CD4-positive, alpha-beta T cell treated with Interleukin-17A for 1 hour (primary cell): Measurements from ENCODE around the gene WFDC12.

Experiments
- DNase-seq: peaks from one replicate; pipeline ENCODE4 v3.0.0-alpha.2; 2020

WFDC12 gene

GRCh38 chr20:45114465-45115385 is 9.5 kb downstream of the WFDC12 start, which contains the start of gene WFDC5:
Gene WFDC5, minus strand, starts transcription at chr20:45115174. Its CDS starts 91 bp downstream, at chr20:45115083.
- no peak for DNase-seq

GRCh38 chr20:45113865-45114264 is 10.4 kb downstream of the WFDC12 start:
- no peak for DNase-seq

DNA sequence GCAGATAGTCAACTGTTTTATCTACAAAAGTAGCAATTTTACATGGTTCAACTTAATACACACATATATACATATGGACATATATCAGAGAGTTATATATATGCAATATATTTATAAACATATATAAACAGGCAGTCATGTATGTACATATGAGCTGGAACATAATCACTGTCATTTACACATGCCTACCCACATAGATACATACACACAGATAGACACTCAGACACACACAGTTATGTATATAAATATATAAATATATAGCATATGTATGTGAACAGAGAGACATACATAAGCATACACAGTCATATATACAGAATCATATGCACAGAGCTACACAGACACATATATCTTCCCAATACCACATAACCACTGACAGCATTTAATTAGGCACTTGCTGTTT is 11.5 kb downstream of the WFDC12 start:
- no peak for DNase-seq

- peak; percentile 36 for DNase-seq
Measured at GRCh38 chr20:45111799-45112471, 12.3 kb downstream of the WFDC12 start.

DNA sequence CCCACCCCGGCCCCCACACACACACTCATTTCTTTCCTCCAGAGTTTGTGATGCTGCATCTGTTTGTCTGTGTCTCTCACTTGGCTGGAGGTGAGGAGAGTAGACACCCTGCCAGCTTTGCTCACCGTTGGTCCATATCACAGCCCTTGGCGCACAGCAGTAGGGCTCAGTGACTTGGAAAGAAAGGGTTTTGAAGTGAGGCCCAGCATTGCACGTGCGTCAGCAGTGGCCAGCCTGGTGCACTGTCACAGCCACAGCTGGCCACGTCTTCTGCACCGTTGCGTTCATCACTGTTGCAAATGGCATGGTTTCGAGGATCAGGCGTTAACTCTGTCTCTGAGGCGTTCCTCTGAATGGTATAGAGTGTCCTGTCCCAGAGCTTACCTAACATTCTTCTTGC is 13.0 kb downstream of the WFDC12 start:
- DNase-seq, result no peak

- DNase-seq, result no peak
Measured at GRCh38 chr20:45110301-45110700, 14.0 kb downstream of the WFDC12 start.

DNA sequence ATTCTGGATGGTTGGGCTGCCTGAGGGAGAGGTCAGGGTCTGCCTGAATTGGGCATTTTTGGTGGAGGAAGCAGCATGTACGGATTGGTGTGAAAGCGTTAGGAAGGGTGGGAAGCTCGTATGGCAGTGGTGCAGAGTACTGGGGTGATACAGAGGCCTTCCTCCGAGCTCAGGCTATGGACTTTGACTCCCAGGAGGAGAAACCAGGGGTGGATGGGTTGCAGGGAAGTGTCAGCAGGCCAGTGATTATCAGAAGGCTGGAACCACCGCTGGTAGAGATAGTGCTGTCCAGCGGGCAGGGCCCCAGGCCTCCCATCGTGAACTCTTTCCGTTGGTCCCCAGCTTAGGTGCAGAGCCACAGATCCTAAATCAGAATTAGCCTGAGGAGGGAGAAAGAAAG is 14.6 kb downstream of the WFDC12 start:
- no peak for DNase-seq

- DNase-seq, result no peak
Measured at GRCh38 chr20:45105317-45105716, 18.9 kb downstream of the WFDC12 start.

- no peak for DNase-seq
Measured at GRCh38 chr20:45104786-45105185, 19.5 kb downstream of the WFDC12 start.

DNA sequence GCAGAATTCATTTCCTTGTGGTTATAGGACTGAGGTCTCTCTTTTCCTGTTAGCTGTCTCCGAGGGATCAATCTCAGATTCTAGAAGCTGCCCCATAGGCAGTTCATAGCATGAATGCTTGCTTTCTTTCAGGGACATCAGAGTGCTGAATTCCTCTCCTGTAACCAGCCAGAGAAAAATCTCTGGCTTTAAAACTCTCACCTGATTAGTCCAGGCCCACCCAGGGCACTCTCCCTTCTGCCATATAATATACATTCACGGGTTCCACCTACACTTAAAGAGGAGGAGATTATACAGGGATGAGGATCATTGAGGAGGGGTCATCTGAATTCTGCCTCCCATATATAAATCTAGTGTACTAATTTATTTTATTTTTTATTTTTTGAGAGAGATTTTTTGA is 21.2 kb downstream of the WFDC12 start:
- DNase-seq, result no peak

- DNase-seq, result no peak
Measured at GRCh38 chr20:45101333-45101850, 22.9 kb downstream of the WFDC12 start.

DNA sequence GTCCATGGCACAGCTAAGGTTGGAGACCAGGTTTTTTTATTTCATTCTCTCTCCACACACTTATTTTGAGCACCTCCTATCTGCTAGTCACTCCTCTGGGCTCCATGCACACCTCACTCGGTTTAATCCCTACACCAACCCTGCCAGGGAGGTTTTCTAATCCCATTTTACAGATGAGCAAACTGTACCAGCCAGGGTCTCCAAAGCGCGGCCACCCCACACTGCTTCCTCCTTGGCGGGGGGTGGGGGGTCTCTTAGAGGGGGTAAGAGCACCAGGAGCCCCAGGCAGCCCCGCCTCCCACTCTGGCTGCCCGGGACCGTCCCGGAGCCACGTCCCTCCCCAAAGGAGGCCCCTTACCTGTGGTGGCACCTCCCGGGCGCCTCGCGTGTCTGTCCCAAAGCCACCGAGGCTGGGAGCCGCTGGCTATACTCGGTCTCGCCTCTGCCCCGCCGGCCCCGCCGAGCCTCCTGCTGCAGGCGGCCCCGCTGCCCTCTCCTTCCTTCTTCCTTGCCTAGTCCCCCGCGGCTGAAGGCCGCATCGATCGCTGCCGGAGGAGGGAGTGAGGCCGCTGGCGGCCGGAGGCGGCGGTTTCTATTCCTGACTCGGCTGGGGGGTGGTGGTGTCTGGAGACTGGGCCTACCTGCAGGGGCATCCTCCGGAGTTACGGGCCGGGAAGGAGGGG is 23.6 kb downstream of the WFDC12 start, which contains the start of gene KCNS1:
Gene KCNS1 (minus strand): TSS at position 565 of the 683 bp plus-strand sequence. CDS start 1,891 bp downstream, outside the sequence.
- no peak for DNase-seq

DNA sequence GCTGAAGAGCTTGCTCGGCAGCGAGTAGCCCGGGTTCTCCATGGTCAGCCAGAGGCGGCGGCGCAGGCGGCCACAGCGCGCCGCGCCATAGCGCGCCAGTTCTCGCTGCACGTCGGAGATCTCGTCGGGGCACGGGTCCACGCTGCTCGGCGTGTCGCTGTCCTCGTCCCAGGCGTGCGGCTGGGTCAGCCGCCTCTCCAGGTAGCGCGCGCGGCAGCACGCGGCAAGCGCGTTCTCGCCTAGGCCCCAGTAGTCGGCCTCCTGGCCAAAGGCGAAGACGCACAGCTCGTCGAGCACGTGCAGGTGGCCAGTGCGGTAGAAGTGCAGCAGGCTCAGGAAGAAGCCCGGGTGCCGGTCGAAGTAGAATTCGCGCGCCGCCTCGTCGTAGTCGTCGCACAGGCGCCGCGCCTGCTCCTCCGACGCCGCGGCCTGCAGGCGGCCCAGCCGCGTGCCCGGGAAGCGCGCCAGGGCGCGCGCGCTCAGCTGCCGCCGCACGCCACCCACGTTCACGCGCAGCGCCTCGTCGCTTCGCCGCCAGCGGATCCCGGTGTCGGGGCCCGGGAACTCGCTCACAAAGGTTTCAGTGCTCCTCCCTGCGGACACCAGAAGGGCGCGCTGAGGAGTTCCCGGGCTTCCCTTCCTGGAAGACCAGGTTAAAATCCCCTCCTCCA is 26.0 kb downstream of the WFDC12 start:
- DNase-seq, result no peak

DNA sequence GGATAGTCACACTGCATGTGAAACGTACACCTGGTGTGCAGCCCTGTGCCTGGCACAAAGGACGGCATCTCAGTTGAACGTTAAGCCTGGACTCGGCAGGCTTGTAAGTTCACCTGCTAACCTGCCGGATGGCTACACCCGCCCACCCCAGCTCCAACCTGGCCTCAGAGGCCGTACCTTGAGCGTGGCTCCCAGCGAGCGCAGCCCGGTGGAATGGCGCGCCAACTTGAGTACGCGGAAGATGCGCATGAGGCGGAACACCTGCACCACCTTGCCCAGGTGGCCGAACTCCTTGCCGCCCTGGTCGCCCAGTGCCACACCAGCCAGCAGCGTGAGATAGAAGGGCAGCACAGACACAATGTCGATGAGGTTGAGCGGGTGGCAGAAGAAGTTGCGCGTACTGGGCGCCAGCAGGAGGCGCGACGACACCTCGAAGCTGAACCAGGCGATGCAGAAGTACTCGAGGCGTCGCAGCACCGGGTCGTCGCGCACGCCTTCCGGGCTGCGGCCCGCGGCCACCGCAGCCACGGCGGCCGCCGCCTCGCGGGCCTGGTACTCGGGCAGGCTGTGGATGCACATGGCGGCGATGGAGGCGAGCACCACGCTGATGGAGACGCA is 26.7 kb downstream of the WFDC12 start:
- DNase-seq, result peak; percentile 47

DNA sequence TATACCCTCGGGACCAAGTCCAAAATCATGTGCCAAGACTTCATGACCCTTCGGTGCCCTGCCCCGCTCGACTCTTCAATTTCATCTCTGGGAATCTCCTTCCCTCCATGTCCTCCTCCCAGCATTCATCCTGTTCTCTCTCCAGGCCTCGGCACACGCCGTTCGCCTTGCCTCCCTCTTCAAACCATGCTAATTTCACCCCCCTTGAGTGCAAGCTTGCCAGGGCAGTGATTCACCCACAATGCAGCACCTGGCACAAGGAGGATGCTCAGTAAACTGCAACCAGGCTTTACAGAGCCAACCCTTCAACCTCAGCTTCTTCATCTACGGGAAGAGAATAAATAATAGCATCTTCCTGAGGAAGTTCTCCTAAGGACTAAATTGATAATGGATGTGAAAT is 27.5 kb downstream of the WFDC12 start:
- no peak for DNase-seq

DNA sequence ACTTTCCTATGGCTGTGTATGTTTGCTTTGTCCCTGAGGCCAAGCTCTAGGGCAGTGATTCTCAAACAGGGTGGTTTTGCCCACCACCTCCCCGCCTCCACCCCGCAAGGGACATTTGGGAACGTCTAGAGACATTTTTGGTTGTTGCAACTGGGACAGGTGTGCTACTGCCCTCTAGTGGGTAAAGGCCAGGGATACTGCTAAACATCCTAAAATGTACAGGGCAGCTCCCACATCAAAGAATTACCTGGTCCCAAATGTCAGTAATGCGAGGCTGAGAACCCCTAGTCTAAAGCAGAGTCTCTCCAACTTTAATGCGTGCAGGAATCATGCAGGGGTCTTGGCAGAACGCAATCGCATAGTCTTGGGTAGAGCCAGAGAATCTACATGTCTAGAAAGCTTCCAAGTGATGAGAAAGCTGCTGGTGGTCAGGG is 28.4 kb downstream of the WFDC12 start:
- peak; percentile 73 for DNase-seq

- no peak for DNase-seq
Measured at GRCh38 chr20:45094864-45095574, 29.2 kb downstream of the WFDC12 start.

- no peak for DNase-seq
Measured at GRCh38 chr20:45094201-45094600, 30.1 kb downstream of the WFDC12 start.

- DNase-seq, result no peak
Measured at GRCh38 chr20:45092898-45093297, 31.4 kb downstream of the WFDC12 start.

- no peak for DNase-seq
Measured at GRCh38 chr20:45091366-45091765, 32.9 kb downstream of the WFDC12 start.

DNA sequence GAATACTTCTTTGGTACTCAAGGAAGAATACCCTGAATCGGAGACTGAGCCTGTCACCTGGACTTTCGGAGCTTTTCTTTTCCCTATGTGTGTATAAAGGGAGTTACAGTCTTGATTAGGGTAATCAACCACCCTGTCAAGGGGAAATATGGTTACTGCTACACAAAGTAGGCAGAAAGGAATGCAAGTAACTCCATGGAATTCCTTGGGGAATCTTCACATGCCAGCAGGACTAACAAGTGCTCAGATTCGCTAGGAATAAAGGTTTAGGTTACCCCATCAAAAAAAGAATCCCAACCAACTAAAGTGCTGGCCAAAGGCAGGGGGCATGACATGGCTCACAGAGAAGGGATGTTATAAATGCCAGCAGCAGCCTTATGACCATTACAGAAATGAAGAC is 33.8 kb downstream of the WFDC12 start:
- DNase-seq, result no peak
